Activated CD8-positive, alpha-beta memory T cell treated with anti-CD3 and anti-CD28 coated beads, Interleukin-2, amount 50 U/mL, for 4 hours (primary cell): Measurements from ENCODE around the gene KLHL11.
"Not testable (repeated sequence)": the region's sequence is repeated elsewhere in the genome, so short reads cannot be mapped to it uniquely, and the experiment has no call there.

Source experiments
- DNase-seq: peaks from one replicate; pipeline ENCODE4 v3.0.0-alpha.2; 2020

The KLHL11 gene

GRCh38 chr17:41888332-41888965 is 23.2 kb upstream of the KLHL11 start:
- no peak for DNase-seq

GRCh38 chr17:41885733-41886132 is 20.5 kb upstream of the KLHL11 start:
- no peak for DNase-seq

- DNase-seq, result no peak
These were observed 17.5 kb upstream of the KLHL11 start for GRCh38 chr17:41882756-41883155.

GRCh38 chr17:41880130-41880529 is 14.9 kb upstream of the KLHL11 start:
- DNase-seq, result no peak

- DNase-seq, result not testable (repeated sequence)
These were observed 9.1 kb upstream of the KLHL11 start for GRCh38 chr17:41874293-41874670.

- DNase-seq, result no peak
These were observed 8.5 kb upstream of the KLHL11 start for GRCh38 chr17:41873559-41874292.

- DNase-seq, result no peak
These were observed 6.6 kb upstream of the KLHL11 start for GRCh38 chr17:41871789-41872188.

- DNase-seq, result no peak
These were observed 5.4 kb upstream of the KLHL11 start for GRCh38 chr17:41870627-41871026.

- DNase-seq, result no peak
These were observed 4.9 kb upstream of the KLHL11 start for GRCh38 chr17:41870097-41870496.

- no peak for DNase-seq
These were observed 4.2 kb upstream of the KLHL11 start for GRCh38 chr17:41869426-41869825.

- DNase-seq, result no peak
These were observed 3.3 kb upstream of the KLHL11 start for GRCh38 chr17:41868568-41868967.

- DNase-seq, result no peak
These were observed 322 bp upstream of the KLHL11 start for GRCh38 chr17:41865596-41865893.

GRCh38 chr17:41864498-41864835 is 756 bp downstream of the KLHL11 start:
- no peak for DNase-seq

GRCh38 chr17:41863074-41863848 is 2.0 kb downstream of the KLHL11 start:
- DNase-seq, result no peak

GRCh38 chr17:41860254-41860931 is 4.8 kb downstream of the KLHL11 start:
- DNase-seq, result no peak

- DNase-seq, result not testable (repeated sequence)
These were observed 13.8 kb downstream of the KLHL11 start for GRCh38 chr17:41851382-41851781.

- DNase-seq, result no peak
These were observed 15.8 kb downstream of the KLHL11 start for GRCh38 chr17:41849251-41849990.

GRCh38 chr17:41848788-41849187 is 16.4 kb downstream of the KLHL11 start:
- DNase-seq, result no peak

- DNase-seq, result no peak
These were observed 20.3 kb downstream of the KLHL11 start for GRCh38 chr17:41844971-41845370.

- DNase-seq, result not testable (repeated sequence)
These were observed 24.4 kb downstream of the KLHL11 start for GRCh38 chr17:41840781-41841180.

- not testable (repeated sequence) for DNase-seq
These were observed 25.8 kb downstream of the KLHL11 start for GRCh38 chr17:41839448-41839847.

- DNase-seq, result no peak
These were observed 27.3 kb downstream of the KLHL11 start, which contains the start of gene KLHL10 for GRCh38 chr17:41837761-41838538. Gene KLHL10, plus strand, starts transcription at chr17:41837825. Its CDS starts 108 bp downstream, at chr17:41837933.
